Measurements from ENCODE around the gene ANK2. TPM values are rescaled to one million over a fixed set of nuclear protein-coding genes. Genes with fewer than 3 reads are reported as not detected.

ANK2 gene
- total RNA-seq, 1 donor from 2014 or later: 77.8 TPM

GRCh38 chr4:113106108-113106507 is 56.7 kb downstream of the ANK2 start:
- Histone ChIP-seq H3K79me2 (ENCODE audit: insufficient read depth, low read length) (no peaks in the 10 kb centered on the region), H2AFZ (ENCODE audit: low read depth, low read length) (no peak overlapping the region), H3K27ac (ENCODE audit: low read depth, low read length) (no peak overlapping the region), H3K4me2 (ENCODE audit: low read length) (no peak overlapping the region), H3K9me3 (ENCODE audit: insufficient read depth, low read depth, low read length) (no peaks in the 10 kb centered on the region), H3K4me1 (ENCODE audit: insufficient read depth, low read length) (no peaks in the 10 kb centered on the region), H3K9ac (ENCODE audit: low read length) (no peak overlapping the region), H3K36me3 (ENCODE audit: insufficient read depth, low read length) (no peaks in the 10 kb centered on the region), H3K27me3 (ENCODE audit: insufficient read depth, low read length) (no peaks in the 10 kb centered on the region), H3K4me3 (ENCODE audit: insufficient read depth, low read depth, low read length) (no peak overlapping the region), H4K20me1 (ENCODE audit: insufficient read depth, low read length) (no peaks in the 10 kb centered on the region)
- FAIRE-seq (no peak), DNase-seq (ENCODE audit: low read depth) (peak; percentile 23)
- Mint-ChIP-seq H3K4me1 (ENCODE audit: low read depth, unreplicated experiment) (peaks cover 14% of the 10 kb centered on the region), H3K27me3 (ENCODE audit: low read depth, unreplicated experiment) (no peaks in the 10 kb centered on the region), H3K4me3 (ENCODE audit: unreplicated experiment) (no peak overlapping the region), H3K9me3 (ENCODE audit: unreplicated experiment) (no peaks in the 10 kb centered on the region), H3K36me3 (ENCODE audit: low read depth, unreplicated experiment) (no peaks in the 10 kb centered on the region), H3K27ac (ENCODE audit: unreplicated experiment) (no peak overlapping the region)
- TF ChIP-seq EZH2 (IDR thresholded peaks at IDR 0.05; ENCODE audit: insufficient read depth, low read length) (no peak), CTCF (IDR thresholded peaks at IDR 0.05; ENCODE audit: insufficient read depth, low read depth, low read length) (peak; percentile 48)

- H3K4me1 Mint-ChIP-seq (ENCODE audit: low read depth, unreplicated experiment): peaks cover 14% of the 10 kb centered on the region
- no peak for FAIRE-seq
- no peak overlapping the region for H3K4me3 ChIP-seq (ENCODE audit: insufficient read depth, low read depth, low read length)
- no peaks in the 10 kb centered on the region for H3K79me2 ChIP-seq (ENCODE audit: insufficient read depth, low read length)
- no peak overlapping the region for H3K27ac ChIP-seq (ENCODE audit: low read depth, low read length)
- H3K27me3 Mint-ChIP-seq (ENCODE audit: low read depth, unreplicated experiment): no peaks in the 10 kb centered on the region
- no peaks in the 10 kb centered on the region for H3K9me3 ChIP-seq (ENCODE audit: insufficient read depth, low read depth, low read length)
- H3K36me3 Mint-ChIP-seq (ENCODE audit: low read depth, unreplicated experiment): no peaks in the 10 kb centered on the region
- no peaks in the 10 kb centered on the region for H3K36me3 ChIP-seq (ENCODE audit: insufficient read depth, low read length)
- H3K4me3 Mint-ChIP-seq (ENCODE audit: unreplicated experiment): no peak overlapping the region
- no peak overlapping the region for H3K9ac ChIP-seq (ENCODE audit: low read length)
- no peak for TF ChIP-seq EZH2 (IDR thresholded peaks at IDR 0.05; ENCODE audit: insufficient read depth, low read length)
- no peak for TF ChIP-seq CTCF (IDR thresholded peaks at IDR 0.05; ENCODE audit: insufficient read depth, low read depth, low read length)
- H3K27ac Mint-ChIP-seq (ENCODE audit: unreplicated experiment): no peak overlapping the region
- H3K4me1 ChIP-seq (ENCODE audit: insufficient read depth, low read length): no peaks in the 10 kb centered on the region
- H2AFZ ChIP-seq (ENCODE audit: low read depth, low read length): no peak overlapping the region
- no peaks in the 10 kb centered on the region for H4K20me1 ChIP-seq (ENCODE audit: insufficient read depth, low read length)
- H3K4me2 ChIP-seq (ENCODE audit: low read length): no peak overlapping the region
- H3K27me3 ChIP-seq (ENCODE audit: insufficient read depth, low read length): no peaks in the 10 kb centered on the region
- no peak for DNase-seq (ENCODE audit: low read depth)
- no peaks in the 10 kb centered on the region for H3K9me3 Mint-ChIP-seq (ENCODE audit: unreplicated experiment)
These were observed 59.8 kb downstream of the ANK2 start for GRCh38 chr4:113109106-113109718.

- no peak overlapping the region for H3K4me2 ChIP-seq (ENCODE audit: low read length)
These were observed 63.0 kb downstream of the ANK2 start for GRCh38 chr4:113112338-113112978.

More at GRCh38 chr4:113112338-113112978, 63.0 kb downstream of the ANK2 start:
- Histone ChIP-seq H2AFZ (ENCODE audit: low read depth, low read length) (no peak overlapping the region), H3K9me3 (ENCODE audit: insufficient read depth, low read depth, low read length) (no peaks in the 10 kb centered on the region), H3K9ac (ENCODE audit: low read length) (no peak overlapping the region), H3K27me3 (ENCODE audit: insufficient read depth, low read length) (no peaks in the 10 kb centered on the region), H4K20me1 (ENCODE audit: insufficient read depth, low read length) (no peaks in the 10 kb centered on the region), H3K36me3 (ENCODE audit: insufficient read depth, low read length) (no peaks in the 10 kb centered on the region), H3K4me3 (ENCODE audit: insufficient read depth, low read depth, low read length) (no peak overlapping the region), H3K4me1 (ENCODE audit: insufficient read depth, low read length) (no peaks in the 10 kb centered on the region), H3K27ac (ENCODE audit: low read depth, low read length) (no peak overlapping the region), H3K79me2 (ENCODE audit: insufficient read depth, low read length) (no peaks in the 10 kb centered on the region)
- Mint-ChIP-seq H3K36me3 (ENCODE audit: low read depth, unreplicated experiment) (peaks cover 4% of the 10 kb centered on the region), H3K9me3 (ENCODE audit: unreplicated experiment) (no peaks in the 10 kb centered on the region), H3K4me3 (ENCODE audit: unreplicated experiment) (no peak overlapping the region), H3K27ac (ENCODE audit: unreplicated experiment) (no peak overlapping the region), H3K27me3 (ENCODE audit: low read depth, unreplicated experiment) (no peaks in the 10 kb centered on the region), H3K4me1 (ENCODE audit: low read depth, unreplicated experiment) (peaks cover 10% of the 10 kb centered on the region)
- no peak for TF ChIP-seq EZH2 (IDR thresholded peaks at IDR 0.05; ENCODE audit: insufficient read depth, low read length)
- no peak for TF ChIP-seq CTCF (IDR thresholded peaks at IDR 0.05; ENCODE audit: insufficient read depth, low read depth, low read length)
- FAIRE-seq (no peak), DNase-seq (ENCODE audit: low read depth) (no peak)

Measured in astrocyte (in vitro differentiated cells and primary cell).